ENCODE measurements around the gene SCARB1. TPM values are rescaled to one million over a fixed set of nuclear protein-coding genes. Genes with fewer than 3 reads are reported as not detected.

SCARB1 gene
- total and polyA plus RNA-seq, 5 donors, result 15.7 to 22.9 (median 18.5) TPM

DNA sequence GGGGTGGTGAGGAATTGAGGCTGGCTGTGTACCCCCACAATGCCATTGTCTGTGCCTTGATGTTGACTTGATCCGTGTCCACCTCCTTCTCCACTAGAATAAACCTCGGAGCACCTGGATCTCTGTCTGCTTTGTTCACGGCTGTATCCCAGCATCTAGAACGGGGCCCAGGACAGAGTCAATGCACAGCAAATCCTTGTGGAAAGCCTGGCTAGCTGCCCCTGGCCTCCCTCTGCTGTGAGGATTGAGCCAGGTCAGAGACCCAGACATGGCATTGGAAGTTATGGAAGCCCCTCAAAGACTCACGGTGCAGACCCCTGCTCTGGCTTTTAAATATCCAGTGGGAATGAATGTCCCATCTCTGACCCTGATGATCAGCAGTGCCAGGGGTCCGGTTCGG lies 109.2 kb downstream of the SCARB1 start:
- H3K9me3 ChIP-seq (ENCODE audit: control insufficient read depth, low read length), result no peaks in the 10 kb centered on the region

DNA sequence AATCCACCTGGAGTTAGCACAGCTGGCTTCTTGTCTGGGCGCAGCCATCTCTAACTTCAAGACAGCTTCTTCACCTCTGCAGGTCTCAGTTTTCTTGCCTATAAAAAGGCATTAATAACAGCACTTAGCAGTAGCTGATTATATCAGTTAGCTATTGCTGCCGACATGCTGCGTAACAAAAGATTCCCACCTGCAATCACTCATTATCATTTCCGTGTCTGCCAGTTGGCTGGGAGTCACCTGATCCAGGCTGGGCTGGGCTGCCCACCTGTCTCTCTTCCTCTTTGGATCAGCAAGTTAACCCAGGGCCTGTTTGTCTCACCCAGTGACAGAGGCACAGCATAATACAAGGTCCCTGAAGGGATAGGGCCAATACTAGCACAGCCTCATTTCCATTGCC lies 109.7 kb downstream of the SCARB1 start:
- Histone ChIP-seq H3K9me3 (ENCODE audit: control insufficient read depth, low read length) (no peaks in the 10 kb centered on the region), H3K4me3 (ENCODE audit: low read length) (no peak overlapping the region), H3K27ac (ENCODE audit: low read length) (peak overlapping the region; percentile 77), H3K4me1 (ENCODE audit: control insufficient read depth, insufficient read depth, low read length) (peaks cover 17% of the 10 kb centered on the region), H3K27me3 (ENCODE audit: control insufficient read depth, insufficient read depth) (no peaks in the 10 kb centered on the region)
- 96% methylated on average over 4 of the region's 4 CpGs for WGBS
- no peak for ATAC-seq
- DNase-seq, result no peak
- intact Hi-C loops (cut with DNase I), result no loop called here

More for the DNA sequence above, 109.2 kb downstream of the SCARB1 start:
- Histone ChIP-seq H3K4me3 (ENCODE audit: low read length) (no peak overlapping the region), H3K4me1 (ENCODE audit: control insufficient read depth, insufficient read depth, low read length) (peaks cover 21% of the 10 kb centered on the region), H3K27ac (ENCODE audit: low read length) (peak overlapping the region; percentile 77), H3K27me3 (ENCODE audit: control insufficient read depth, insufficient read depth) (no peaks in the 10 kb centered on the region)
- intact Hi-C loops (cut with DNase I), result no loop called here
- ATAC-seq (no peak), DNase-seq (no peak)
- 85% methylated on average over 7 of the region's 7 CpGs for WGBS

DNA sequence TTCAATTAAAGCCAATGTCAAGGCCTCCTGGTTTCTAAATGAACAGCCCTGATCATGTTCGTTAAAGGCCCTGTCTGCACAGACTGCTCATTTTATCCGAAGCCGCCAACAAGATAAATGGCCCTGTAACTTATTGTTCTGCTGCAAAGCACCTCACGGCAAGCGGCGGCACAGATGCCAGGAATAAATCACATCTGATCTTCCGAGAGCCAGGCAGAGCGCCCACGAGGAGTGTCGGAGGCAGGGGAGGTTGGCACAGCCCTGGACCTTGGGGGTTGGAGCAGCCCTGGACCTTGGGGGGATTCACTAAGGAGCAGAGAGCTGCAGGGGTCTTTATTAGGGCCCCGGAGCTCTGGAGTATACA lies 110.5 kb downstream of the SCARB1 start:
- 81% methylated on average over 11 of the region's 11 CpGs for WGBS
- Histone ChIP-seq H3K4me1 (ENCODE audit: control insufficient read depth, insufficient read depth, low read length) (peaks cover 13% of the 10 kb centered on the region), H3K27me3 (ENCODE audit: control insufficient read depth, insufficient read depth) (no peaks in the 10 kb centered on the region), H3K4me3 (ENCODE audit: low read length) (no peak overlapping the region), H3K27ac (ENCODE audit: low read length) (peak overlapping the region; percentile 37), H3K9me3 (ENCODE audit: control insufficient read depth, low read length) (no peaks in the 10 kb centered on the region)
- DNase-seq, result peak in 1 of 3 donors; percentile 69
- intact Hi-C loops (cut with DNase I), result no loop called here
- no peak for ATAC-seq

DNA sequence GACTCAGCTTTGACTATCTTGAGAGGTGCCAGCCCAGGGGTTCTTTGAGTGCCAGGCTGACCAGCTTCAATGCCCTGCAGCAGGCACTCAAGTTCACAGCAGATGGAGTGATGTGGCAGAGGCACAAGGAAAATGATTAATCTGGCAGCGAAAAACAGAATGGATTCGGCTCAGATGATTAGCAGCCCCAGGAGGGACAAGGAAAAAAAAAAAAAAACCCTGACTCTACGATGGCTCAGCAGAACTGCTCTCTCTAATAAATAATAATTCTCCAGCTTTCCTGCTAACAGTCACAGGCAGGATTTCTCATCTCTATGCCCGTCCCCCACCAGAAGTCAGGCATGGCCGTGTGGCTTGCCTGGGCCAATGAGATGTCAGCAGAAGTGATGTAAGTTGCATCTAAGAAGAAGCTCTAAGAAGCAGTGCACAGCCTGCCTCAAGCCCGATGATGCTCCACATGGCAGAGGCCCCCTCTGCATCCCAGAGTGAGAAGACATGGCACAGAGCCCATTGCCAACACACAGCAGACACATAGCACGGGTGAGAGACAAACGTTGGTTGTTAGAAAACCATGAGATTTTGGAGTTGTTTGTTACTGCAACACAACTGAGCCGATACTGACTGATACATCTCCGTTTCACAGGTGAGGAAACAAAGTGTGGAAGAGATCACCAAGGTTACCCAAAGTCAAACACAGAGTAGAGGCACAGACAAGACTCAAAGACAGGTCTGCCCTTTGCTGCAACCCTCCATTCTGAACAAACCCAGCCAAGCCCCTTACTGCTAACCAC lies 111.0 kb downstream of the SCARB1 start:
- WGBS, result 68% methylated on average over 10 of the region's 10 CpGs
- Histone ChIP-seq H3K4me1 (ENCODE audit: control insufficient read depth, insufficient read depth, low read length) (peaks cover 13% of the 10 kb centered on the region), H3K4me3 (ENCODE audit: low read length) (no peak overlapping the region), H3K27ac (ENCODE audit: low read length) (peak overlapping the region; percentile 37), H3K9me3 (ENCODE audit: control insufficient read depth, low read length) (no peaks in the 10 kb centered on the region), H3K27me3 (ENCODE audit: control insufficient read depth, insufficient read depth) (no peaks in the 10 kb centered on the region)
- intact Hi-C loops (cut with DNase I), result no loop called here
- DNase-seq (peak in 1 of 3 donors; percentile 73), ATAC-seq (peak; percentile 1 to 8)

DNA sequence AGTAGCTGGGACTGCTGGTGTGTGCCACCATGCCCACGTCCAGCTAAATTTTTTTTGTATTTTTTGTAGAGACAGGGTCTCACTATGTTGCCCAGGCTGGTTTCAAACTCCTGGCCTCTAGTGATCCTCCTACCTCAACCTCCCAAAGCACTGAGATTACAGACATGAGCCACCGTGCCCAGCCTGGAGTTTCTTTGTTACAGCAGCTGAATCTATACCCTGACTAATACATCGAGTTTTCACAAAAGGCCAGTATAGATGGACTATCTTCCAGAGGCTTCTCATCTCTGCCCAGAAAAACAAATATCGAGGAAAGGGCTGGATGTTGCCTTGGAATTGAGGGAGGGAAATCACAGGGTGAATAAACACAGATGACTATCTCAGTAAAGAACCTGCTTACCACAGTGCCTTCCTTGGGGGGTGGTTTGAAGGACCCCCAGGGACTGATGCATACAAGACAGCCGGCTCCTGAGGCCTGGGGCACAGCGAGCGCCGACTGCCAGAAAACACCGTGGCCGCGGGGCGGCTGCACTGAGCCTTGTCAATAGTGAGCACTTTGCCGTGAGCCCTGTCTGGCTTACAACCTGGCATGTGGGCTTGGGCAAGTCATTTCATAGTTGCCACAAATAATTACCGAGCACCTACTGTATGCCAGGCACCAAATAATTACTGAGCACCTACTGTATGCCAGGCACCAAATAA lies 111.9 kb downstream of the SCARB1 start:
- Histone ChIP-seq H3K27ac (ENCODE audit: low read length) (no peak overlapping the region), H3K4me1 (ENCODE audit: control insufficient read depth, insufficient read depth, low read length) (peaks cover 13% of the 10 kb centered on the region), H3K9me3 (ENCODE audit: control insufficient read depth, low read length) (no peaks in the 10 kb centered on the region), H3K27me3 (ENCODE audit: control insufficient read depth, insufficient read depth) (no peaks in the 10 kb centered on the region), H3K4me3 (ENCODE audit: low read length) (no peak overlapping the region)
- DNase-seq (peak in 1 of 3 donors; percentile 60), ATAC-seq (no peak)
- intact Hi-C loops (cut with DNase I), result no loop called here
- WGBS, result 94% methylated on average over 14 of the region's 14 CpGs

DNA sequence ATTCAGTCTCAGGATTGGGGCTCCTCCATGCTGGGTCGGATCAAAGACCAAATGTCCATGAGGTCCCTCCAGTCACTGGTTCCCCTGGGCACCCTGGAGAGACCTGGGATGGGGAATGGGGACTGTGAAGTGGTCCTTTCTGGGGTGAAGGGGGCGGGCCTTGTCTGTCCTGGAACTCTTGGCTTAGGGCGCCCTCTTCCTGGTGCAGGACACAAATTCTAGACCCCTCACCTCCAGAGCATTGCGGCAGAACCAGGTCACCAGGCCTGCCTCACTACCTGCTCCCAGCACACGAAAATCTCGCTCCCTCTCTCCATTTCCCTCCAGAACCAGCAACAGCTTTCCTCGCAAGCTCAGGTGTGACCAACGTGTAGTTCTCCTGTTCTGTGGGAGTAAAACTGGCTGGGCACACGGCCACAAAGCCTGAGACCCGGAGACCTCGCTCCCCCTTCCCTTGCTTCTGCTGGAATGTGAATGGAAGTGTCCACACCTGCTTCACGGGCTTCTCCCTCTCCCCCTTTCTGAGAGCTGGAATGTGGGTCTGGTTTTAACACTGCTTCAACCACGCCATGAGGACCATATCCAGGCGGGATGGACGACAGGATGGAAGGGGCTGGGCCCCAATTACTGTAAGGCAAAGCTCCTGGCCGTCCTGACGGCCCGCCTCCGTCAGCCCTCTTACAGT lies 112.7 kb downstream of the SCARB1 start:
- Histone ChIP-seq H3K9me3 (ENCODE audit: control insufficient read depth, low read length) (no peaks in the 10 kb centered on the region), H3K4me3 (ENCODE audit: low read length) (no peak overlapping the region), H3K27me3 (ENCODE audit: control insufficient read depth, insufficient read depth) (no peaks in the 10 kb centered on the region), H3K4me1 (ENCODE audit: control insufficient read depth, insufficient read depth, low read length) (peaks cover 20% of the 10 kb centered on the region), H3K27ac (ENCODE audit: low read length) (no peak overlapping the region)
- intact Hi-C loops (cut with DNase I), result no loop called here
- ATAC-seq, result no peak
- 80% methylated on average over 19 of the region's 19 CpGs for WGBS
- peak in 1 of 3 donors; percentile 61 for DNase-seq

DNA sequence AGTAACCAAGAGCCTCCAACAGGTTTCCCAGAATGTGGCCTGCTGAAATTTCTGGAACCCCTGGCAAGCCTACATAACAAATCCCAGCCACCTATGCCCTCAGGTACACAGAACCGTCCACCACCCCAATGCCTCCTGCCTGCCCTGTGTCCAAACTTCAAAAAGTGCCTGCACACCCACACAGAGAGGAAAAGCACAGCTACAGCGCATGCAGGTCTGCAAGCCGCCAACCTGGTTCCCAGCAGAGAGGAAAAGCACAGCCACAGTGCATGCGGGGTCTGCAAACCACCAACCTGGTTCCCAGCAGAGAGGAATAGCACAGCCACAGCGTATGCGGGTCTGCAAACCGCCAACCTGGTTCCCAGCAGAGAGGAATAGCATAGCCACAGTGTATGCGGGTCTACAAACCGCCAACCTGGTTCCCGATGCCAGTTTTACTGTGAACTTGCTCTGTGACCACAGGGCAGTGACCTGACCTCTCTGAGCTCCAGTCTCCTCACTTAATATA lies 113.5 kb downstream of the SCARB1 start:
- Histone ChIP-seq H3K27me3 (ENCODE audit: control insufficient read depth, insufficient read depth) (no peaks in the 10 kb centered on the region), H3K27ac (ENCODE audit: low read length) (no peak overlapping the region), H3K4me1 (ENCODE audit: control insufficient read depth, insufficient read depth, low read length) (peaks cover 15% of the 10 kb centered on the region), H3K9me3 (ENCODE audit: control insufficient read depth, low read length) (no peaks in the 10 kb centered on the region), H3K4me3 (ENCODE audit: low read length) (no peak overlapping the region)
- intact Hi-C loops (cut with DNase I), result no loop called here
- WGBS, result 92% methylated on average over 10 of the region's 10 CpGs
- ATAC-seq, result no peak
- no peak for DNase-seq

DNA sequence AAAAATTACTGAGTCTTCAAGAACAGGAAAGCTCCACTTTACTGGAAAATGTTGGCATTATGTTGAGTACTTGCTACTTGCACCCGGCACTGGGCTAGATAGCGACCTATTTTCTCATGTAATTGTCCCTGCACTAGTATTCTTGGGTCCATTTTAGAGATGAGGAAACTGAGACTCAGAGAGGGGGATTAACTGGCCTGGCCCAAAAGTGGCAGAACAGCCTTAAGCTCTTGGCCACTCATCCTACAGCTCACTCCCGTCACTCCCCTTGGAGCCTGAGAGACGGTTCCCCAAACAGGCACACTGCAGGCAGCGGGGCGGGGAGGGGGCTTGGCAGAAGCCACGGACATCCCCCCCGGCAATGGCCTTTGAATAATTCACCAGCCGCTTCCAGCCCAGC lies 113.9 kb downstream of the SCARB1 start:
- Histone ChIP-seq H3K9me3 (ENCODE audit: control insufficient read depth, low read length) (no peaks in the 10 kb centered on the region), H3K27ac (ENCODE audit: low read length) (no peak overlapping the region), H3K4me1 (ENCODE audit: control insufficient read depth, insufficient read depth, low read length) (peaks cover 12% of the 10 kb centered on the region), H3K27me3 (ENCODE audit: control insufficient read depth, insufficient read depth) (no peaks in the 10 kb centered on the region), H3K4me3 (ENCODE audit: low read length) (no peak overlapping the region)
- 89% methylated on average over 9 of the region's 9 CpGs for WGBS
- DNase-seq (no peak), ATAC-seq (no peak)
- intact Hi-C loops (cut with DNase I), result loop anchor here in 1 of 4 donors (5.0 kb wide), 1 partner anchor 47 kb away; no protein-coding TSS in a partner anchor

DNA sequence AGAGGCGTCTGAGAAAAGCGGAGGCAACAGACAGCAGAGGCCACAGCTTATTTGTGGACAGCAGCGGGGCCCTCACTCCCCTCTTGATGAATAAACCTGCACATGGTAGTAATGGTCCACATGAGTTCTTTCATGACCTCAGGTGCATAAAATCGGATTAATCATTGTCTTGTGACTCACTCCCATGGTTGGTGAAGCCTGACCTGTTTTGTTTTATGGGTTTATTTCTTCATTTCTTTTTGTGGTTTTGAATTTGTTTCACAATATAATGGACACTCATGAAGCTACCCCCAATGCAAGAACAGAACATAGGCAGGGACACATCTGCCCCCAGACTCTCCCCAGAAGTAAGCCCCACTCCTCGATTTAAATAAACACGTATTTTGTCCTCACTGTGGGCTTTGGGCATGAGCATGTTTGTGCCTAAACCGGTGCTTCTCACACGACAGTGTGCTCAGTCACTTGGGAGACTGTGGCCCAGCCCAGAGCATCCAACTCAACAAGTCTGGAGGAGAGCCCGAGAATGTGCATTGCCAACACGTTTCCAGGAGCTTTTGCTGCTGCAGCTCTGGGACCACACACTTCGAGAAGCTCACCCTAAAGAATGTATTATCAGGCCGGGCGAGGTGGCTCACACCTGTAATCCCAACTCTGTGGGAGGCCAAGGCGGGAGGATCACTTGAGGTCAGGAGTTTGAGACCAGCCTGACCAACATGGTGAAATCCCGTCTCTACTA lies 116.1 kb downstream of the SCARB1 start:
- no peak for ATAC-seq

DNA sequence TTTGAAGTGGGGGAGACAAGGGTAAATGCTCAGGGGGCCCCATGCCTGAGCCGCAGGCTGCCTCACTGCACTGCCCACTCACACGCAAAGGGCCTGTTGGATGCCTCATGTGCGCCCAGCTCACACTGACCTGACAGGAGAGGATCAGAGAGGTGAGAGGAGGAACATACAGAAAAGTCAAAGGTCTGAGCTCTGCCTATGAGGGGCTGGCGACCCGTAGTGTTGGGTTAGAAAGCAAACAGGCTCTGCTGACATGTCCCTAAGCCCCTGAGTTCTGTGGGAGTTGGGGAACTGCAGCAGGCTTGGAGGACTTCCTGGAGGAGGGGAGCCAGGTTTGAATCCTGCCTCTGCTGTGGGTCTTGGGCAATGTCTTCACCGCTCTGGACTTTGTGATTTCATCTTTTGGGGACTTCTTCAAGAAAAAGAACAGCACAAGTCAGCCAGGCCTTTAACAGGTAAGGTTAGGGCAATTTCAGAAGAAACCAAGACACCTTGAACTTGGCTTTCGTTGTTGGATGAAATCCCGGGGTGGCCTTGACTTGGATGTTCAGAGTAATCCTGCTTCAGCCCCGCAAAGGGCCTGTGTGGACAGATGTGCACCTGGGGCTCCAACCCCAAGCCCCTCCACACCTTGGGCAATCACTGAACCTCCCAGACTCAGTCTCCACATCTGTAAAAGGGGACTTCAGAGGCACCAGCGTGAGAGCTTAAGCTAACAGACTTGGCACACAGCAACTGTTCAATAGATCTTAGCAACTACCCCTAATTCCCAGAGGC lies 116.8 kb downstream of the SCARB1 start:
- H3K27me3 ChIP-seq (ENCODE audit: control insufficient read depth, insufficient read depth), result no peaks in the 10 kb centered on the region
- H3K27ac ChIP-seq (ENCODE audit: low read length), result peak overlapping the region; percentile 67
- peaks cover 7% of the 10 kb centered on the region for H3K4me1 ChIP-seq (ENCODE audit: control insufficient read depth, insufficient read depth, low read length)
- DNase-seq (no peak), ATAC-seq (no peak)
- 92% methylated on average over 10 of the region's 10 CpGs for WGBS
- H3K9me3 ChIP-seq (ENCODE audit: control insufficient read depth, low read length), result no peaks in the 10 kb centered on the region
- intact Hi-C loops (cut with DNase I), result loop anchor here in 1 of 4 donors (5.0 kb wide), 1 partner anchor 45 kb away; no protein-coding TSS in a partner anchor
- no peak overlapping the region for H3K4me3 ChIP-seq (ENCODE audit: low read length)

More for the DNA sequence above, 116.1 kb downstream of the SCARB1 start:
- Histone ChIP-seq H3K27me3 (ENCODE audit: control insufficient read depth, insufficient read depth) (no peaks in the 10 kb centered on the region), H3K27ac (ENCODE audit: low read length) (no peak overlapping the region), H3K4me3 (ENCODE audit: low read length) (no peak overlapping the region), H3K9me3 (ENCODE audit: control insufficient read depth, low read length) (no peaks in the 10 kb centered on the region), H3K4me1 (ENCODE audit: control insufficient read depth, insufficient read depth, low read length) (peaks cover 7% of the 10 kb centered on the region)
- DNase-seq, result peak in 1 of 3 donors; percentile 39
- intact Hi-C loops (cut with DNase I), result loop anchor here in 1 of 4 donors (5.0 kb wide), 1 partner anchor 45 kb away; no protein-coding TSS in a partner anchor
- WGBS, result 87% methylated on average over 15 of the region's 15 CpGs

Measured in right cardiac atrium (tissue), 5 donors.